Measurements from ENCODE around the gene CWC15.
A peak's percentile ranks its signal among the peaks of the same experiment; 100 is the strongest.
"Not testable (repeated sequence)": the region's sequence is repeated elsewhere in the genome, so short reads cannot be mapped to it uniquely, and the experiment has no call there.

CWC15 gene

GRCh38 chr11:94973099-94973968 lies at the start of gene CWC15, which contains the start of gene KDM4D:
Gene CWC15 (minus strand): TSS chr11:94973556. CDS start chr11:94972185, 1,371 bp downstream.
Gene KDM4D (plus strand): TSS chr11:94973709. CDS start chr11:94997373, 23,664 bp downstream.
- DNase-seq (ENCODE audit: low spot score) = peak; percentile 95

GRCh38 chr11:95021468-95021867 lies 48.1 kb upstream of the CWC15 start:
- not testable (repeated sequence) for DNase-seq (ENCODE audit: low spot score)

- DNase-seq (ENCODE audit: low spot score) = no peak
Observed at GRCh38 chr11:95016139-95016538, 42.8 kb upstream of the CWC15 start.

GRCh38 chr11:95014184-95014821 lies 40.9 kb upstream of the CWC15 start:
- DNase-seq (ENCODE audit: low spot score) = no peak

GRCh38 chr11:95011376-95011775 lies 38.0 kb upstream of the CWC15 start:
- no peak for DNase-seq (ENCODE audit: low spot score)

GRCh38 chr11:95005642-95006041 lies 32.3 kb upstream of the CWC15 start:
- no peak for DNase-seq (ENCODE audit: low spot score)

- no peak for DNase-seq (ENCODE audit: low spot score)
Observed at GRCh38 chr11:95003716-95004115, 30.4 kb upstream of the CWC15 start.

GRCh38 chr11:94998285-94998684 lies 24.9 kb upstream of the CWC15 start:
- no peak for DNase-seq (ENCODE audit: low spot score)

- no peak for DNase-seq (ENCODE audit: low spot score)
Observed at GRCh38 chr11:94997437-94997836, 24.1 kb upstream of the CWC15 start.

GRCh38 chr11:94993400-94993943 lies 20.1 kb upstream of the CWC15 start:
- DNase-seq (ENCODE audit: low spot score) = no peak

GRCh38 chr11:94988748-94989147 lies 15.4 kb upstream of the CWC15 start:
- no peak for DNase-seq (ENCODE audit: low spot score)

GRCh38 chr11:94987378-94987777 lies 14.0 kb upstream of the CWC15 start:
- no peak for DNase-seq (ENCODE audit: low spot score)

- DNase-seq (ENCODE audit: low spot score) = no peak
Observed at GRCh38 chr11:94975599-94975998, 2.2 kb upstream of the CWC15 start.

- DNase-seq (ENCODE audit: low spot score) = no peak
Observed at GRCh38 chr11:94974178-94974577, 822 bp upstream of the CWC15 start.

- no peak for DNase-seq (ENCODE audit: low spot score)
Observed at GRCh38 chr11:94972700-94973098, 657 bp downstream of the CWC15 start.

- no peak for DNase-seq (ENCODE audit: low spot score)
Observed at GRCh38 chr11:94968334-94968958, 4.9 kb downstream of the CWC15 start.

- DNase-seq (ENCODE audit: low spot score) = no peak
Observed at GRCh38 chr11:94964934-94965333, 8.4 kb downstream of the CWC15 start.

GRCh38 chr11:94961255-94961654 lies 12.1 kb downstream of the CWC15 start:
- no peak for DNase-seq (ENCODE audit: low spot score)

GRCh38 chr11:94960488-94960887 lies 12.9 kb downstream of the CWC15 start:
- DNase-seq (ENCODE audit: low spot score) = no peak

GRCh38 chr11:94959179-94959578 lies 14.2 kb downstream of the CWC15 start:
- DNase-seq (ENCODE audit: low spot score) = no peak

GRCh38 chr11:94958121-94958696 lies 15.1 kb downstream of the CWC15 start:
- no peak for DNase-seq (ENCODE audit: low spot score)

- DNase-seq (ENCODE audit: low spot score) = no peak
Observed at GRCh38 chr11:94956963-94957362, 16.4 kb downstream of the CWC15 start.

All from CD4-positive, alpha-beta T cell treated with Interleukin-2 at 100 ng/mL for 4 hours (primary cell).